Esophagus mucosa (tissue), 1 donor: ENCODE data around the gene RAB36. TPM values are rescaled to one million over a fixed set of nuclear protein-coding genes. Genes with fewer than 3 reads are reported as not detected.
A peak's percentile ranks its signal among the peaks of the same experiment; 100 is the strongest.

Experiments
- ATAC-seq: fragments of 200-7000 bp; cut with Tn5 transposase; one replicate; pipeline ENCODE4 v1.9.1; 2020
- total RNA-seq: library from RNA; stranded (reverse); gene quantifications from one replicate; pipeline ENCODE4 v1.2.4, GENCODE V29; 2023
- donor health status: DM: yes; HTN: yes; CAD: no.

The RAB36 gene
- total RNA-seq, 1 donor from 2014 or later: 4.1 TPM

DNA sequence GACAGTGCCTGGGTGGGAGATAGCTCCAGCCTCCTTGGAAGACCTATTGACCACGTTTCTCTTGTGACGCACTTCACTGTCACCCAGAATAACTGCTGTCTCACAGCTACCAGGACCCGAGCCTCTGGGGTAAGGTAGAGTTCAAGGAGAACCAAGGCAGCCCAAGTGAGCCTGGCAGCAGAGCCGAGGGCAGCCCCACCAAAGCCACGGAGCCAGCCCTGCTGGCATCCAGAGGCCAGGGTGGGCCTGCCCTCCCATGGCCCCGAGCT, 36.3 kb upstream of the RAB36 start:
- no peak for ATAC-seq

DNA sequence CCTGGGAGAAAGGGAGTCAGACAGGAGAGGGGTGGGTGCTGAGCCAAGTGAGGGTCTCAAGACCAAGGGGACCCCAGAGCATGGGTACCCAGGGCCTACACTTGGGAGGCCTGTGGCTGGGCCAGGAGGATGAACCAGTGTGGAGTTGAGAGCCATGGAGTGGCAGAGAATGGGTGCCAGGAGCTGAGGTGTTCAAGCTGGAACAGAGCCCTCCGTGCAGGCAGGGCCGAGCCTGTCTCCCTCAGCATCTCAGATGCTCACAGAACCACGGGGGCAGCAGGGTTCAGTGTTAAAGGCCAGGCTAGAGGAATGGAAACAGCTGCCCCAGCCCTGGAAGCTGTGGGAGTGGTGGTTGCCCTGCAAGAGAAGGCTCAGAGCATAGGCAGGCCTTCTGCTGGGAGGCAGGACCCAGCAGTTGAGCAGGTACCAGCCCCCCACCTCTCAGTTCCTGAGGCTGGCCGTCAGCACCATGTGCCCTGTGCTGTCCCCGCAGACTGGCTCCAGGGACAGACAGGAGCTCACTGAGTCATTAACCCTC, 35.8 kb upstream of the RAB36 start:
- no peak for ATAC-seq

DNA sequence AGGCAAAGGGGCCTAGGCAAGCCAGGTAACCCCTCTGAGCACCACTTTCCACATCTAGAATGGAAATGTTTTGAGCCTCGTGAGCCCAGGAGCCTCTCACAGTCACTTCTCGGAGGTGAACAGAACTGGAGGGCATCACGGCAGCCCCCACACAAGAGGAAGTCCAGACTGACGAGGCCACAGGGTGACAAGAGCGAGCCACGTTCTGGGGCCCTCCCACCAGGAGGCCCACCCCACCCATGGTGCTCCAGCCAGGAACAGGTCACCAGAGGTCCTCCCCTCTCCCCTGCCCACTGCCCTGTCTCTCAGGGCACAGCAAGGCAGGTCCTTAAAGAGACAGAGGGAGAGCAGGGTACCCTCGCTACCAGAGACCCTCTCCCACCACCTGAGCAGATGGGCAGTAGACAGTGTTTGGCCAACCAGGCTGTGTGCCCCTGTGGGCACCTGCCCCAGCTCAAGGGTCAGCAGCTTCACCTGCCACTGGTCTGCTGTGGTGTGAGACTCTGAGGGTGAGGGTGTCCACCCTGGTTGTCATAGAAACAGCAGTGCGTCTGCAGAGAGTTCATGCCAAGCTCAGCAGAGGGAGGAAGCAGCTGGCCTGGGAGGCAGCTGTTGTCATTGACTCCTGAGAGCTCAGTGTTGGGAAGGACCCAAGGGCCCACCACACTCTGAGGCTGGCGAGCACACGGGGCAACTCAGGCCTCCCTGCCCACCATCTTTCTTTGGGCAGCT, 34.9 kb upstream of the RAB36 start:
- ATAC-seq: no peak

DNA sequence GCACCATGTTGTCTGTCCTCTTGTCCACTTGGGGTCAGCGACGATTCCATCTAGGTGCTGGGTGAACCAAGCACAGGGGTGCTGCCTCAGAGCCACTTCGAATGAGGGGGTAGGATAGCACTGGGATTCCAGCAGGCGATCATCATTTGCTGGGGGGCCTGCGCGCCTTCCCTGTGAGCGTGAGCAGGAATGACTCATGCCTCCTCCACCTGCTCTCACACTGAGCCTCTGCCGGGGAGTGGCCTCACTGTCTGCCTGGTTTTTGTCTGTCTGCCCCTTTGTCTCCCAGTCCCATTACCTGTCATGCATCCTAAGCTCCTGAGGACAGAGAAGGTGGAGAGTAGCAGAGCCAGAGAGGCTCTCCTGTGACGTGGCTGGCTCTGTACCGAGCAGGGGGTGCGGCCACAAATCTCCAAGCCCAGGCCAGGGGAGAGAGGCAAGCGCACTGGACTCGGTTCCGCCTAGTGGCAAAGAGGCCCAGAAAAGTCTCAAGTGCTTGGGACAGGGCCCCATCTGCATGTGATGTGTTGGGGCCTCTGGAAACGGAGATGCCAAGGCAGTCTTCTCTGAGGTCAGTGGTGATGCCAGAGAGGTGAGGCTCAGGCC, 34.3 kb upstream of the RAB36 start:
- peak; percentile 20 for ATAC-seq

DNA sequence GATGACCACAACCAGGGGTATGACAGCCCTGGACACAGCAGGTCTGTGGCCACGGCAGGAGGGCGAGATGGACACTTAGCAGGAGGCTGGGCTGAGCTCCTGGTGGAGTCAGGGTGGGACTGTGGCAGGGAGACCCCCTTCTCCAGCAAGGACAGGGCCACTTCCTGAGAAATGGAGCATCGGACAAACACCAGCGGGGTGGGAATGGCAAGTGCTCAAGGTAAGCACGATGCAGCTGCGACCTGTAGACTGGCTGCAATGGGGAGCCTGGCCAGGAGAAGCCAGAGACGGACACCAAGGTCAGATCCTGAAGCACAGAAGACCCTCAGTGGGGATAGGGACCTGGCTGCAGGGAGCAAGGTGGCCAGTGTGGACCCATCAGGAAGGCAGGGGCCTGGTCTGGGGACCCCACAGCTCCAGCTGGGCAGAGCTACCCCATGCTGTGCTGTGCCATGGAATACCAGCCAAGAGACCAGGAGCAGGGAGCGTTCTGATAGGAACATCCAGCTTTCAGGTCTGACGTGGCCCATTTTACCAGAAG, 32.7 kb upstream of the RAB36 start:
- ATAC-seq: no peak

DNA sequence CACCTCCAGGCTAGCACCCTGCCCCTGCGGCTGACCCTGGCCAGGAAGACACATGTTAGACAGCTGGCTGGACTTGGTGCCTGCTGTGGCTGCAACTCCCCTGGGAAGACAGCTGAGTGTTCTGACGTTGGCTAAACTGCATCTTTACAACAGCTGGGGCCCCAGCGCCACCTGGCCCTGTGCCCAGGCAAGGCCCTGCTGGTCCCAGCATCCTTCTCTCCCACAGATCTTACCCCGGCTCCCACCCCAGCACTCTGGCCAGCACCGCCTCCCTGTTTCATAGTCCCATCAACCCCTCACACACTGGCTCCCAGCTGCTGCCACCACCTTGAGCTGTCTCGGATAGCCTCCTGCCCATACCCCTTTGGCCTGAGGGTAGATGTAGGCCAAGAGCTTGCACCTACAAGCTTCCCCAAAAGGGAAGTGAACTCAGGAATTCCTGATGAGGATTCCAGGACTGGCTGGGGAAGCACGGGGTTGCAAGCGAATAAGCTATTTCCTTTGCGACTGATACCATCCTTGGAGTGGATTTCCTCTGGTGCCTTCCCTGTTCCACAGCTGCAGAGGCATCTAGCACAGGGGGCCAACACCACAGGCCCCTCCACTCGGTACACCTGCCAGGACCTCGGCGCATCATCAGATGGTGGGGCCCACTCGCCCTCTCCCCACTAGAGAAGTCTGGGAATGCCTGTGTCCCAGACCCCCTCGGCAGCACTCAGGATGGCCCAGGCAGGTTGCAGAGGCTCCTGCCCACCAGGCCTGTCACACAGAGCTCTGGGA, 32.0 kb upstream of the RAB36 start:
- no peak for ATAC-seq

DNA sequence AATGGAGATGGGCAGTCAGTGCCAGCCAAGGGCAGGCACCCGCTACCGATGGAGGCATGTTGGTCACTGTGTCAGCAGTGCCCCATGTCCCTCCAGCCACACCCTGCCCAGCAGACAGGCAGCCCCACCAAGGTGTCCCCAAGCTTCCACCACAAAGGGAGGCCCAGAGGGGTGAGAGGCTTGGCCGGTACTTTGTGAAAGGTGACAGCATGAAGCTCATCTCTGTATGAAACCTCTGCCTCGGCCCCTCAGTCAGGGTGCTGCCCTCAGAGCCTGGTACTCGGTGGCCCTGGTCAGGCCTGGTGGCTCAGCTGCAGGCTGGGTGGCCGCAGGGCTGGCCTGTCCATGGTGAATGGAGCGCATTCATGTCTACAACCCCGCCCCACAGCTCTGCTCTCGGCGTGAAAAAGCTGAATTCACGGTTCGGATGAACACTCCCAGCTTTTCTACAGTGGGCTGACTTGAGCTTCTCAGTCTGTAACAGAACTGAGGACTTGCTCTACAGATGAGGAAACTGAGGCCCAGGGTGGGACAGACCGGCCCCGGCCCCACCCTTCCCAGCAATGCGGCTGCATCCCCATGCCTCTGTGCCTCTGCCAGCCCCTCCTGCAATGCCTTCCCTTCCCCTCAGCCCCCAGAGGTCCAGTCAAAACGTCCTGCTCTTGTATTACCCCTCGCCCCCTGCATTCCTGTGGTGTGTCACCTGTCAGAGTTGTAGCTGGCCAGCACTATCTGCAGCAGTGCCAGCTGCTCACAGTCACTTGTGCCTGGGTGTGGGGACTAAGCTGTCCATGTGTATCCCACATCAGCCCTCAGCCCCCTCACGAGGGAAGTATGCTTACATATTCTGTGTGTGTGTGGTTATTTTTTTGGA, 31.2 kb upstream of the RAB36 start:
- no peak for ATAC-seq

DNA sequence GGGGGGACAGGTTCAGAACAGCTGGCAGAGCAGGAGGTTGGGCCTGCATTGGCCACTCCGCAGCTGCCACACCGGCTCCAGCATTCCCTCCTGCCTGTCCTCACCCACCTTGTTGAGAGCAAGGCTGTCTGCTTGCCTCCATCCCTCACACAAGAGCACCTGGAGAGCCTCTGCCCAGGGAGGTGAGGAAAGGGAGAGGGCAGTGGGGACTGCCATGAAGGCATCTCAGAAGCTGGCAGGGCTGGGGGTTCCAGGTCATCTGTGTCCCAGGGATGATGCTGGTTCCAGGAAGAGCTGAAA, 30.6 kb upstream of the RAB36 start:
- no peak for ATAC-seq

DNA sequence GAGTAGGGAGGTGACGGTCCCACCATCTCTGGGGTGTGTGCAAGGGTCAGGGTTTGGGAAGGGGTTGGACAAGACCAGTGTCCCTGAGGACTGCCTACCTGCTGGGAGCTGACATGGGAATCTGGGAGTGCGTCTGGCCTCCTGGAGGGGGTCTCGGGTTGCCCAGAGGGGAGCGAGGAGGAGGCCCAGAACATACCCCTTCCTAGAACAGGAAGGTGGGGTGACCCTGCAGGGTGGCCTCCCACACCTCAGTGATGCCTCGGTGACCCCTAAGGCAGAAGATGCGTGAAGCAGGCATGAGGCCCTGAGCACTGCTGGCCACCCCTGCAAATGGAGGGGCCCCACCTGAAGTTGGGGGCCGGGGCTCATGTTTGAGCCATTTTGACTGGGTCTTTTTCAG, 29.9 kb upstream of the RAB36 start:
- no peak for ATAC-seq

DNA sequence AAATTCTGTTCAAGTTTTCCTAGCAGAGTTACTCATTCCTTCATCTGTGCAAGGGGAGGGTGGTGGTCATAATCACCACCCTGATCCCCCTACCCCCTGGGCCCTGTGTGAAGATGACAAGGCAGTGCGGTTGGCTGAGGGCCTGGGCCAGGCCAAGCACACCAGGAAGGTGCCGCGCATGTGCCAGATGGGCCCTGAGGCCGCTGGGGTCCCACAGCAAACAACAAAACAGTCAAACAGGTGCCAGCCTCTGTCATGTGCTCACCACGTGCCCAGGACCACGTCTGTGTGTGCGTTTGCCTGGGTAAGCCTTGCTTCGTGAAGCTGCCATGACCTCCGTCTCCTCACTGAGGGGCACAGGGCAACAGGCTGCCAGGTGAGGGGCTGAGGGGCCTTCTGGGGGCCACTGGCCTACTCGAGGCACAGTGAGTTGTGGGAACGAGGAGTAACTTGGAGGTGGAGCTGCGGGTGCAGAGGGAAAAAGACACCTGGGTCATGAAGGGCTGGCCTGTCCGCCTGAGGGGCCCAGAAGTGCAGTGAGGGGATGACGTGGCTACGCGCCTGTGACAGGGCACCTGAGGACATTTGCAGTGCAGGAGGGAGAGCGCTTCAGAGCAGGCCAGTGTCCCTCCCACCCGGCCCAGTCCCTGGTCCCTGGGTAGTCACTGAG, 29.3 kb upstream of the RAB36 start:
- no peak for ATAC-seq

DNA sequence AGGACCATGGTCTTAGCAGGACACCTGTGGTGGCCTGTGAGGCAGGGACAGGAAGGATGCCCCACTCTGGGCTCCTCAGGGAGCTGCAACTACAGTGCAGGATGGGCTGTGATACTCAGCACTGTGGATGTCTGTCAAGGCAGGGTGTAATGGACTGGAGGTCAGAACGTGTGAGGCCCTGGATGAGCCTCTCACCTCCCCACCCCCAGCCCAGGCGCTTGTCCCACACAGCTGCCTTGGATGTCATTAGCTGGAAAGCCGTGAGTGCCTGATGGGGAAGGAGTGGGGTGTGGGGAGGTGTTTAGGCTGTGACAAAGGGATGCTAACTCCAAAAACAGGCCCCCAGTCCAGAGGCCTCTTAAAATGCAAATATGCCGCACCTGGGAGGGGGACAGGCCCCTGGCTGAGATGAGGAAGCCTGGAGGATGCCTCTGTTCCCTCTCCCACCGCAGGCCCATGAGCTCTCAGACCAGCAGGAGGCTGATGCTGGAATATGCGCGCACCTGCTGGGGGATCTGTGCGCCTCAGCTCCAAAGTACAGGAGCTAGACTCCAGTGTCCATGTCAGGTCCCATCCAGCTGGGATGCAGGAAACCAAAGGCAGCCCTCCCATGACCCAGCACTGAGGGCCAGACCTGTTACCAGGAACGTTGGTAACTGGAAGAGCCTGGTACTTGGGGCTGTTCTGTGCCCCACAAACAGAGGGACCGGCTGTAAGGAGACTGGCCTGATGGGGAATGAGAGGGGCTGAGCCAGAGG, 28.6 kb upstream of the RAB36 start:
- ATAC-seq: no peak

DNA sequence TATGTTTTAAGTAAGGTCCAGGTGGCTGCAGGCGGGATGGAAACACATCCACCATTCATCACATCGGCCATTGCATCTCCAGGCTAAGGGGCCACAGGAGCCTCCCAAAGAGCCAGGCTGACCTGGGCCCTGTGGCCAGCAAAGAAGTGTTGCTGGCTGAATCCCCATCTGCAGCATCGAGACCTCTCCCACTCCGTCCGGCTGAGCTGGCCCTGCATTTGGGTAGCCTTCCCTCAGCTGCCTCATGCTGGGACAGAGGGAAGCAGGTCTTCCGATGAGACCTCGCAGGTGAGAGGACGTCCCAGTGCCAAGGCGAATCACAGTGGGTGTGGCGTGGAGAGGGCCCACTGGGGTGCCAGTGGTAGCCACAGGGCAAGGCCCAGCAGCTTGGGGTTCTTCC, 28.0 kb upstream of the RAB36 start:
- no peak for ATAC-seq

DNA sequence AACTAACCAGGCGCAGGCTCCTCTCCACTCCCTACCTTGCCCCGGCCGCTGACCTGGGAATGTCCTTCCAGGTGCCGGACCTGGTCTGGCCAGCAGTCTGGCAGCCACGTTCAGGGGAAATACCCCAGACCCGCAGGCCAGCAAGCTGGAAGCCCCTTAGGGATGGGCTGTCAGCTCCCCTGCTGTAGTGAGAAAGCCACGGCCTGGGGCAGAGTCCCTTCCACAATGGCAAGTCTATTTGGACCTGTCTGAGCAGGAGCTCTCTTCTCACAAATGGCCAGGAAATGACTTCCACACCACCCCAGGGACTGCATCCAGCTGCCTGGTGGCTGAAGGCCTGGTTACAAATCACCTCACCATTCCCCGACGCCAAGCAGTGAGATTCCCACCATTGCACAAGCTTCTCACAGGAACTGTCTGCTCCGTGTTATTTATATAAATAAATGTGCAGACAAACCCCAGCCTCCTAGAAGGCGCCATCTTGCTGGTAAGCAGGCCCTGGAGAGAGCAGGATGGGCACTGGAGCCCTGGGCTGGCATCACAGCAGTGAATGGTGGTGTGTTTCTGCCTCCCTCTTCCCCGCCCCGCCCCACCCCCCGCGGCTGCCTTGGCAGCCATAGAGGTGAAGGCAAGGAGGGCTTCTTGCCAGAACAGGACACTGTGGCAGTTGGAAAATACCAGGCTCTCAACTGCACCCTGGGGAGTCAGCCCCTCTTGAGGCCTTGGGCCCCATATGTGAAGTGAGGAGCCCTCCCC, 27.2 kb upstream of the RAB36 start:
- no peak for ATAC-seq

DNA sequence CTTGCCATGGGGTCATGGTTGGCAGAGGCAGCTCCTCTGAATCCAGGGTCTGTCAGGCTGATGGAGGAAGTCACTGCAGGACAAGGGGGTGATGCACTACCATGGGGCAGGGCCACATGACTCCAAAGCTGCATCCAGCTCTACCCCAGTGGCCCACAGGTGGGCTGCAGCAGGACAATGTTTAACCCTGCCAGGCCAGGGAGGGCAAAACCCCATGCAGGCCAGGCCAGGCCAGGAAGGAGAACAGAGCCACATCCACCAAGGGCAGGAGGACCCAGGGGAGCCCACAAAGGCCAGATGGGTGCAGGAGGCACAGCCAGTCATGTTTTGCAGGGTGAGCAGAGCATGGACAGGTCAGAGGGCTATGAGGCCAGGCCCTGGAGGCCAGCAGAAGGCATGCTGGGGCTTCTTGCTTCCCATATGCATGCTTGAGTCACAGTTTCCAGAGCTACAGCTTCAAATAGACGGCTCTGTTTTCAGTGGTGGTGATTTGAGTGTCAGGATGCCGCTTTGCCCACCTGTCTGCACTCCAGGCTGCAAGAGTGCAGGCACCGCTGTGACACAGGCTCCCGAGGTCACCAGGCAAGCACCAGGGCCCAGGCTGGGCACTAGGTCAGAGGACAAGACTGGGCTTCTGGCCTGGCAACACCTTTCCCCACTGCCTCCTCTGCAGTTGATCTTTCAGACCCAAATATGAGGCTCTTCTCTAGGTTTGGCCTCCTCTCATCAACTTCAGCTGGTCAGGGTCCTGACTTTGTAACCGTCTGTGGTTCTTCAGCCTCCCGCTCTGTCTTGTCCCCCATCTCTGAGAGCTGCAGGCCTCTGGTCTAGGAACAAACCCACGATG, 26.4 kb upstream of the RAB36 start:
- ATAC-seq: no peak

DNA sequence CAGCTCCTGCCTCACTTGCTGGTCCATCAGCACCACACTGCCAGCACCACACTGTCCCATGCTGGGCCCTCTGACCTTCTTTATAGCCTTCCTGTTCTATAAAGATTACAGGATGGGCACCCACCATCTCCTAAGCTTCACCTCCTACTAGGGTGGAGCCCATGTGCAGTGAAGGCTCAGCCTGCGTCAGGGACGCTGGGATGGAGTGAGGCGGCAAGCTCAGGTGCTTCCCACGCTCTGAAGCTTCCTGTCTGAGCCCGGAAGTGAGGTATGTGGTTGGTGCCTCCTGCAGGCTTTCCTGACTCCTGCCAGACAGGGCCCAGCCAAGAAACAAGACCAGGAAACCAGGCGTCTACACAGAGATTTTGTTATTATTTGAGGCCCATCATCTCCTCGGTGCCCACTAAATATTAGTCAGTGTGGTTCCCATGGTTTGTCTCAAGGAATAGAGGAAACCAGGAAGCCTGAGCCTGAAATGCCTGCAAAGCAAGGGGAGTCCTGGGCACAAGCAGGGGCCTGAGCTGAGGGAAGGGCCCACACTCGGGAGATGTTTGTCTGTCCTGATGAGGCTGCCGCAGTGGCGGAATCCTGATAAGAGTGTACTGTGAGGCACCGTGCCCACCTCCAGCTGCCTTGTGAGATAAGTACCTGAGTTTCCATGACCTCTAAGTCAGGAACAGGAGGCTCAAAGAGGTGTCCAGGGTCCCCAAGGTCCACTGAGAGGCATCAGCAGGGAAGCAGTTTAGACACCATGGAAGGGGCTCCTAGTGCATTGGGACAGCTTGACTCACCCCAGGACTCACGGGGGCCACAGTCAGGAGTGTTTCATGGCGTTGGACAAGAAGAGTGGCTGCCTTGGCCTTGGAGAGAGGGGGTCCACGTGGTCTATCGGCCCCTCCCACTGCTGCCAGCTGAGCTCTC, 25.5 kb upstream of the RAB36 start:
- no peak for ATAC-seq

DNA sequence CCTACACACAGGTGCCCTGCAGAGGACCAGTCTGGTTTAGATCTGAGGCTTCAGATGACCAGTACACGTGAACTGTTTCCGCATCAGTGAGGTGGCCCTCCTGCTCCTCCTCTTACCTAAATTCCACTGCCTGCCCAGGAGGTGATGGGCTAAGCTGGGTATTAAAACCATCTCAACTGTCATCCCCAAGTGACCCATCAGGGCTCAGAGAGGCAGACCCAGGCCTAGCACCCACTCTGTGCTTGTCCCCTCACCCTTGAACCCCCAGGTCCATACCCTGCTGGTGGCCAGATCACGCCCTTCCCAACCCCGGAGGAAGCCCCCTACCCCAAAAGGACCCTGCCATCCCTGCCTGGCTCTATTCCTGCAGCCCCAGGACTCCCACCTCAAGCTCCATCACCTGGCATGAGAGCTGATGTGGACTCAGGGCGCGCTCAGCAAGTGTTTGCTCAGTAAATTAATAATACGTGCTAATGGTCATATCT, 24.8 kb upstream of the RAB36 start:
- no peak for ATAC-seq

DNA sequence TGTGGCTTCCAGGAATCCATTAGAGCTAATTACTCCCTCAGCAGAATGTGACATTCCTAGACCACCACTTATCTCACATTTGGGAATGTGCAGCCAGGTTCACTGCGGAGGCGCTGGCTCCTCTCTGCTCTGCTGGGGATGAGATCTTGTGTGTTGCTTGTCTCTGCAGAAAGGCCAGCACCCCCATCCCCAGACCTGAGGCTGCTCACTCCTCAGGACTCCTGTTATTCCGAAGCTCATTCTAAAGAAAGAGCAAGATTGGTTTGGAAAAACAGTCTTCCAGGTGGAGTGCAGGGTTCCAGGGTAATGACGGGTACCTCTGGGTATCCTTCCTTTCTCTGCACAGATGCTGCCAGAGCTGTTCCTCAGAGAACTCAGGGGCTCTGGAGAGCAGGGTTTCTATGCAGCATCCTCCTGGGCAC, 24.3 kb upstream of the RAB36 start:
- no peak for ATAC-seq

DNA sequence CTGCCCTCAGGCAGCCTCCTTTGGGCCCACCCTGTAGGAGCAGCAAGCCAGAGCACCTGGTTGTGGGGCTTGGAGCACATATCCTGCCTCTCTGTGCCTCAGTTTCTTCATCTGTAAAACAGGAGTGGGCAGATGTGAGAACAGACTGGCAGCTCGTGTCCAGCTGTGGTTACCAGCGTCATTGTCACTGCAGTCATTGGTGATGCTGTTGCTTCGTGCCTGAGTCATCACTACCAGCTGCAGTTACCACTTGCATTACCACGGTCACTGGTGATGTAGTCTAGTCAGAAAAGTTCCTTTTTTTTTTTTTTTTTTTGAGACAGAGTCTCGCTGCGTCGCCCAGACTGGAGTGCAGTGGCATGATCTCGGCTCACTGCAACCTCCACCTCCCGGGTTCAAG, 23.9 kb upstream of the RAB36 start:
- no peak for ATAC-seq
